Lower lobe of right lung (tissue), 2 donors: ENCODE data around the gene PEX5L. TPM values are rescaled to one million over a fixed set of nuclear protein-coding genes. Genes with fewer than 3 reads are reported as not detected.
"Not testable (repeated sequence)": the region's sequence is repeated elsewhere in the genome, so short reads cannot be mapped to it uniquely, and the experiment has no call there.

Source experiments
- ATAC-seq, 2 donors: fragments of 200-7000 bp; cut with Tn5 transposase; one replicate each; pipeline ENCODE4 v1.9.1; 2020 to 2022; ENCODE audit warnings: mild to moderate bottlenecking in 2 of 2, moderate library complexity in 2 of 2
- DNase-seq: peaks from one replicate; pipeline ENCODE4 v3.0.0-alpha.2; 2020
- H3K27ac ChIP-seq: fragments of 200-600 bp; one replicate; pipeline ENCODE4 v1.8.0; 2022
- H3K27me3 ChIP-seq: fragments of 200-600 bp; one replicate; pipeline ENCODE4 v1.8.0; 2022; ENCODE audit warnings: low read depth
- H3K36me3 ChIP-seq: fragments of 200-600 bp; one replicate; pipeline ENCODE4 v1.8.0; 2022; ENCODE audit warnings: mild to moderate bottlenecking
- H3K4me1 ChIP-seq: fragments of 200-600 bp; one replicate; pipeline ENCODE4 v1.8.0; 2022
- H3K4me3 ChIP-seq: fragments of 200-600 bp; one replicate; pipeline ENCODE4 v1.8.0; 2022; ENCODE audit warnings: mild to moderate bottlenecking
- H3K9me3 ChIP-seq: fragments of 200-600 bp; one replicate; pipeline ENCODE4 v1.8.0; 2022
- intact Hi-C: fragments of 100-400 bp; cut with DNase I; formaldehyde crosslinking; loops from one replicate; pipeline ENCODE4 v1.11.0; 2022
- total RNA-seq: library from RNA; stranded (reverse); fragmentation: NEBNext Ultra II Directional; extraction: Animal tissue kit (Norgen Biotek cat#: 25700); gene quantifications from one replicate; pipeline ENCODE4 v1.2.1, GENCODE V29; 2021
- TF ChIP-seq, protein P1 (sequence below): fragments of 200-600 bp; IDR thresholded peaks from one replicate; pipeline ENCODE4 v1.8.0; 2022; ENCODE audit warnings: antibody characterized with exemption, mild to moderate bottlenecking
- donor health status: DM: no; HTN: yes; CAD: no; lungs with severe emphysema.

The PEX5L gene
- total RNA-seq, 1 donor from 2014 or later, result not detected

DNA sequence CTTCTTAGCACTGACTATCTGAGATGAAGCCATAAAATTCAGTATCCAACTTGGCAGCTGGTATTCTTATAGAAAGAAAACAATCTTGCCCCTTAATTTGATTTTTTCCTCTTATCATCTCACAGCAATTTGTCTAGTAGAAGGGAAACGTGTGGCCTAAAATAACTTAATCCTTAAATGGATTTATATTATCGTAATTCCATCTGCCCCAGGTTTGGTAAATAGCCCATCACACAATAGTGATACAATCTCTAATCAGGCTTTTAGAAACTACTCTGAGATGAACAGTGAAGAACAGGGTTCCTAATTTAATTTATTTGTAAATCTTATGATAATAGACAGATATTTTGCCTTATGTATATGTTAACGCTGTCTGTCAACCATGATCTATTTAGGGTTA lies 24.8 kb downstream of the PEX5L start:
- Histone ChIP-seq H3K4me3 (no peak overlapping the region), H3K27me3 (no peaks in the 10 kb centered on the region), H3K9me3 (peaks cover 15% of the 10 kb centered on the region), H3K4me1 (no peaks in the 10 kb centered on the region), H3K36me3 (no peaks in the 10 kb centered on the region), H3K27ac (no peak overlapping the region)
- ATAC-seq (no peak), DNase-seq (no peak)
- intact Hi-C loops, result no loop called here
- TF ChIP-seq, protein P1, sequence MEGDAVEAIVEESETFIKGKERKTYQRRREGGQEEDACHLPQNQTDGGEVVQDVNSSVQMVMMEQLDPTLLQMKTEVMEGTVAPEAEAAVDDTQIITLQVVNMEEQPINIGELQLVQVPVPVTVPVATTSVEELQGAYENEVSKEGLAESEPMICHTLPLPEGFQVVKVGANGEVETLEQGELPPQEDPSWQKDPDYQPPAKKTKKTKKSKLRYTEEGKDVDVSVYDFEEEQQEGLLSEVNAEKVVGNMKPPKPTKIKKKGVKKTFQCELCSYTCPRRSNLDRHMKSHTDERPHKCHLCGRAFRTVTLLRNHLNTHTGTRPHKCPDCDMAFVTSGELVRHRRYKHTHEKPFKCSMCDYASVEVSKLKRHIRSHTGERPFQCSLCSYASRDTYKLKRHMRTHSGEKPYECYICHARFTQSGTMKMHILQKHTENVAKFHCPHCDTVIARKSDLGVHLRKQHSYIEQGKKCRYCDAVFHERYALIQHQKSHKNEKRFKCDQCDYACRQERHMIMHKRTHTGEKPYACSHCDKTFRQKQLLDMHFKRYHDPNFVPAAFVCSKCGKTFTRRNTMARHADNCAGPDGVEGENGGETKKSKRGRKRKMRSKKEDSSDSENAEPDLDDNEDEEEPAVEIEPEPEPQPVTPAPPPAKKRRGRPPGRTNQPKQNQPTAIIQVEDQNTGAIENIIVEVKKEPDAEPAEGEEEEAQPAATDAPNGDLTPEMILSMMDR, result no peak

DNA sequence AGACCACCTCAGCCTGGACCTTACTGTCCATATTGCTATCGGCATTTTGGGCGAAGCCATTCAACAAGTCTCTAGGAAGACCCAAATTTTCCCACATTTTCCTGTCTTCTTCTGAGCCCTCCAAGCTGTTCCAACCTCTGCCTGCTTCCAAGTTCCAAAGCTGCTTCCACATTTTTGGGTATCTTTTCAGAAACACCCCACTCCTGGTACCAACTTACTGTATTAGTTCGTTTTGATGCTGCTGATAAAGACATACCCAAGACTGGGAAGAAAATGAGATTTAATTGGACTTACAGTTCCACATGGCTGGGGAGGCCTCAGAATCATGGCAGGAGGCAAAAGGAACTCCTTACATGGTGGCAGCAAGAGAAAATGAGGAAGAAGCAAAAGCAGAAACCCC lies 28.4 kb downstream of the PEX5L start:
- H3K27me3 ChIP-seq, H3K36me3 ChIP-seq, intact Hi-C loops, H3K4me3 ChIP-seq, H3K4me1 ChIP-seq, DNase-seq, ATAC-seq, H3K27ac ChIP-seq: not testable (repeated sequence)
- peaks cover 15% of the 10 kb centered on the region for H3K9me3 ChIP-seq

DNA sequence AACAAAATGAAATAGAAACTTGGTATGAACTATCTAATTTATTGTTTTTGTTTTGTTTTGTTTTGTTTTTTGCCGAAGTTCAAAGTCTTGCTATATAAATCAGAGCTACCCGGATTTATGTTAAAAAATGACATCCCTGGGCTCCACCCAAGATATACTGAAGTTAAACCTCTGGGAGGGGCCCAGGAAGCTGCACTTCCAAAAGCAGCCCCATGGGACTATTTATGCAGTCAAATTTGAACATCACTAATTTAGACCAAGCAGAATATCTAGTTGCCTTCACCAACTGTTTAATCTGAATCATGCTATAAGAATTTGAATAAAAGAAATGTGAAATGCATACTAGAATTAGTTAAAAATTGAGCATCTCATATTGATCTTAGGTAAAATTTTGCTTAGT lies 32.2 kb downstream of the PEX5L start:
- Histone ChIP-seq H3K27me3 (no peaks in the 10 kb centered on the region), H3K27ac (no peak overlapping the region), H3K36me3 (no peaks in the 10 kb centered on the region), H3K4me1 (no peaks in the 10 kb centered on the region), H3K9me3 (peaks cover 15% of the 10 kb centered on the region), H3K4me3 (no peak overlapping the region)
- DNase-seq (no peak), ATAC-seq (no peak)
- intact Hi-C loops, result no loop called here
- TF ChIP-seq, protein P1, result no peak

DNA sequence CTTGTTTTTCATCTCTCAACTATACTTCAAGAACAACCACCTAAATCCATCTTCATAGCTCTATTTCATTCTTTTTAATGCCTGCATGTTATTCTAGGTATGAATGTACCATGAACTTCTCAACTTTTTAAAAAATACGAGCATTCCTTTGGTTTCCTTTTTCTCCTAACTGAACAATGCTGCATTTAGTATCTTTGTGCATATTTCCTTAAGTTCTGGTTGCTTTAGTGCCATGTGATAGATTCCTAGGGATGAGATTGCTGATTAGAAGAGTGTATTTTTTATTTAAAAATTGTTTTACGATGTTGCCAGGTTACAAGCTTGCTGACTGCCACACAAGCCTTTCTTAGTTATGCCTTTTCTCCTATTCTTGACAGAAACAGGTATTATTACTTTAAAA lies 34.7 kb downstream of the PEX5L start:
- no peak overlapping the region for H3K27ac ChIP-seq
- TF ChIP-seq, protein P1, result no peak
- no peaks in the 10 kb centered on the region for H3K9me3 ChIP-seq
- no peaks in the 10 kb centered on the region for H3K4me1 ChIP-seq
- H3K4me3 ChIP-seq, result no peak overlapping the region
- ATAC-seq (no peak), DNase-seq (no peak)
- no peaks in the 10 kb centered on the region for H3K27me3 ChIP-seq
- intact Hi-C loops, result no loop called here
- no peaks in the 10 kb centered on the region for H3K36me3 ChIP-seq

DNA sequence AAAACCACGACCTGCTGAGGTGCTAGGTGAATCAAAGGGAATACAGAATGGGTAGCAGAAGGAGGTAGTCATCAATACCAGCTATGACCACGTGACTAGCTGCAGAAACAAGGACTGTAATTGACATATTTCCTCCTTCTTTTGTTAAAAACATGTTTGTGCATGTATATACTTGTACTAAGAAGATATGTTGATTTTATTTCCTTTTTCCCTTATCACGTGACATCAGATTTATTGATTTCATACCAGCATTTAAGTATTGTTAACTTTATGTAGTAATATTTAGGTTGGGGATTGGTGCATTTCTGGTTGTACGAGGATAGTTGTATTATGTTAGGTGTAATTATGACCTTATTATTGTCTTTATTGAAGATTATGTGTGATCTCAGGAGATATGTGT lies 36.2 kb downstream of the PEX5L start:
- H3K9me3 ChIP-seq, result no peaks in the 10 kb centered on the region
- H3K4me1 ChIP-seq, result no peaks in the 10 kb centered on the region
- intact Hi-C loops, result no loop called here
- ATAC-seq (no peak), DNase-seq (no peak)
- no peak overlapping the region for H3K27ac ChIP-seq
- H3K27me3 ChIP-seq, result no peaks in the 10 kb centered on the region
- no peaks in the 10 kb centered on the region for H3K36me3 ChIP-seq
- H3K4me3 ChIP-seq, result no peak overlapping the region
- TF ChIP-seq, protein P1, result no peak

DNA sequence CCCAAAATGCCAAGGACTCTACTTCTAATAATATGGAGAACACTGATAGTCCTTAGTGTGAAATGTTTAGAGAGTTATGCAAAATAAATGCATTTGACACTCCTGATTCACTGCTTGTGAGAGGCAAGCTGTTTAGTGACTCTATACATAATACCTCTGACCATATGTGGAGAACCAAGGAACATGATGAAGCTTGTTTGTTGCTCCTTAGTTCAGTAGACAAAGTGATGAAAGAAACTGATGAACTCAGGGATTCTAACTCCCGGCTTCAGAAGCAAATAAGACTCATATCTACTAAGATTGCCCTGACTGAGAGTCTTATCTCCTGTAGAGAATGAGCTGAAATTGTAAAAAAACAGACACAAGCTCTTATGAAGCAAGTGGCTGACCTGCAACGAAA lies 41.3 kb downstream of the PEX5L start:
- no peak for ATAC-seq
- H3K4me3 ChIP-seq, result no peak overlapping the region
- intact Hi-C loops, result no loop called here
- H3K4me1 ChIP-seq, result no peaks in the 10 kb centered on the region
- no peaks in the 10 kb centered on the region for H3K27me3 ChIP-seq
- no peaks in the 10 kb centered on the region for H3K9me3 ChIP-seq
- no peaks in the 10 kb centered on the region for H3K36me3 ChIP-seq
- TF ChIP-seq, protein P1, result no peak
- no peak overlapping the region for H3K27ac ChIP-seq
- no peak for DNase-seq
